K562 treated with DMSO at 1 percent for 48 hours (cell line): ENCODE results near the gene GANC. TPM values are rescaled to one million over a fixed set of nuclear protein-coding genes. Genes with fewer than 3 reads are reported as not detected.

Experiments
- total RNA-seq: library from RNA; unstranded; fragments of 300-600 nt; gene quantifications from 2 replicates; pipeline ENCODE4 v1.2.3, GENCODE V29; 2022; ENCODE audit warnings: low replicate concordance; ENCODE audit errors: extremely low read depth

GANC gene
- total RNA-seq: not detected in 2 replicates

GRCh38 chr15:42272939-42273899 lies at the start of gene GANC, which contains the start of gene TMEM87A:
TSS of gene GANC (plus strand) at chr15:42273201. CDS start at chr15:42274482, 1,281 bp downstream.
TSS of gene TMEM87A (minus strand) at chr15:42273433. CDS start at chr15:42273398, 35 bp downstream.

DNA sequence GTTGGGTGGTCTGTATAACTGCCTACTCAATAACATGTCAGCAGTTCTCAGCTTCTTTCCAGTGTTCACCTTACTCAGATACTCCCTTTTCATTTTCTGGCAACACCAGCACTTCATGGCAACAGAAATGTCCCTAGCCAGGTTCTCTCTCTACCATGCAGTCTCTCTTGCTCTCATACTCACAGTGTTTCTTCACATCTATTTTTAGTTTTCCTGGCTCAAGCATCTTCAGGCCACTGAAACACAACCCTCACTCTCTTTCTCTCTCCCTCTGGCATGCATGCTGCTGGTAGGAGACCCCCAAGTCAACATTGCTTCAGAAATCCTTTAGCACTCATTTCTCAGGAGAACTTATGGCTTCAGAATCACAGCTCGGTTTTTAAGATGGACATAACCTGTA lies 86.2 kb downstream of the GANC start, which contains the start of gene CAPN3:
CAPN3 (plus strand) TSS at position 253 of the 400 bp plus-strand sequence. CDS start 305 bp downstream, outside the sequence.

Other genes with a start within 250 kb of the GANC start
- not detected in 2 replicates for gene PLA2G4D, start 178.6 kb upstream of the GANC start, total RNA-seq
- not detected in 2 replicates for gene PLA2G4F, start 116.6 kb upstream of the GANC start, total RNA-seq
- not detected in 2 replicates for gene VPS39, start 64.9 kb upstream of the GANC start, total RNA-seq
- gene TMEM87A, start 232 bp downstream of the GANC start, total RNA-seq: not detected in 2 replicates
- not detected in 2 replicates for gene CAPN3, start 86.3 kb downstream of the GANC start, total RNA-seq
- gene ZNF106, start 217.9 kb downstream of the GANC start, total RNA-seq: not detected in 2 replicates
- gene SNAP23, start 222.4 kb downstream of the GANC start, total RNA-seq: not detected in 2 replicates